AG08395 (cell line): ENCODE results near the gene LENG8.
A peak's percentile ranks its signal among the peaks of the same experiment; 100 is the strongest.
"Not testable (repeated sequence)": the region's sequence is repeated elsewhere in the genome, so short reads cannot be mapped to it uniquely, and the experiment has no call there.

Experiments
- DNase-seq: peaks from one replicate; pipeline ENCODE4 v3.0.0; 2012; ENCODE audit warnings: mixed read lengths, low spot score

The LENG8 gene

DNA sequence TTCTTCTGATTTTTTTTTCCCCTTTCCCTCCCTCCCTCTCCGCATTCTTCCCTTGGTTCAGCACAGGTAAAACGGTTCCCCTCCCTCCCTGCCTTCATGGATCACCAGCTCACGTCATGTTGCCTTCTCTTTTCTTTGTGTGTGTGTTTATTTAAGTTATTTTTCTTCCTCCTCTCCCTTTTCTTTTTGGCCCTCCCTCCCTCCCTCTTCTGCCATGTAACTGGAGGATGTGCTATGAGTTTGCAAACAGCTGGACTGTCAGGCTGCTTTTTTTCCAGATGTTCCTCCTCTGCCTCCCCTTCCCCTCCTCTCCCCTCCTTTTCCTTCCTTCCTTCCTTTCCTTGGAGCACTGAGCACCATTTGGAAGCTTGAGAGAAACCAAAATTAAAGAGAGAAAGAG lies 12.6 kb downstream of the LENG8 start:
- DNase-seq, result no peak

DNA sequence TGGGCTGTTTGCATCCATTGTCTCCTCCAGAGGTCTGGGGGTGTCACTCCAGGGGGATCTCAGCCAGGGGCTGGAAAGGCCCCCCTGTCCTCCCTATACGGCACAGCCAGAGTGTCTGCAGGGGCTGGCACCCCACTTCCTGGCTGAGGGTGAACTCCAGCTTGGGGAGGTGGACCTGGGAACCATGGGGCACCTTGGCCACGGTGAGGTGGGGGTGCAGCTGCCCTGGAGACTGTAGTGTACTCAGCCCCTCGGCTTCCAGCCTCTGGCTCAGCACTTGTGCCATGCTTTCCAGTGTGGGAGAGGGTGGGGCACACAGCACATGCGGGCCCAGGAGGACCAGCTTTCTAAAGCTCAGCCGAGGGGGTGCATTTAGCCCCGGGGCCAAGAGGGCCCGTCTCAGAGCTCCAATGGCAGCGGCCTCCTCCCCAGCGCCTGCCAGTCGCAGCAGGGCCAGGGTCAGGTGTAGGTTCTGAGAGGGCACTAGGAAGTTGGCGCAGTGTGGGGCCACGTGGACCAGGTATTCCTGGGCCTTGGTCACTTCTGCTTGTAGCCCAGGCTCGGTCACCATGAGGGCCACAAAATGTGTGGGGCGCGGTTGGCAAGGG lies 13.2 kb downstream of the LENG8 start:
- no peak for DNase-seq

DNA sequence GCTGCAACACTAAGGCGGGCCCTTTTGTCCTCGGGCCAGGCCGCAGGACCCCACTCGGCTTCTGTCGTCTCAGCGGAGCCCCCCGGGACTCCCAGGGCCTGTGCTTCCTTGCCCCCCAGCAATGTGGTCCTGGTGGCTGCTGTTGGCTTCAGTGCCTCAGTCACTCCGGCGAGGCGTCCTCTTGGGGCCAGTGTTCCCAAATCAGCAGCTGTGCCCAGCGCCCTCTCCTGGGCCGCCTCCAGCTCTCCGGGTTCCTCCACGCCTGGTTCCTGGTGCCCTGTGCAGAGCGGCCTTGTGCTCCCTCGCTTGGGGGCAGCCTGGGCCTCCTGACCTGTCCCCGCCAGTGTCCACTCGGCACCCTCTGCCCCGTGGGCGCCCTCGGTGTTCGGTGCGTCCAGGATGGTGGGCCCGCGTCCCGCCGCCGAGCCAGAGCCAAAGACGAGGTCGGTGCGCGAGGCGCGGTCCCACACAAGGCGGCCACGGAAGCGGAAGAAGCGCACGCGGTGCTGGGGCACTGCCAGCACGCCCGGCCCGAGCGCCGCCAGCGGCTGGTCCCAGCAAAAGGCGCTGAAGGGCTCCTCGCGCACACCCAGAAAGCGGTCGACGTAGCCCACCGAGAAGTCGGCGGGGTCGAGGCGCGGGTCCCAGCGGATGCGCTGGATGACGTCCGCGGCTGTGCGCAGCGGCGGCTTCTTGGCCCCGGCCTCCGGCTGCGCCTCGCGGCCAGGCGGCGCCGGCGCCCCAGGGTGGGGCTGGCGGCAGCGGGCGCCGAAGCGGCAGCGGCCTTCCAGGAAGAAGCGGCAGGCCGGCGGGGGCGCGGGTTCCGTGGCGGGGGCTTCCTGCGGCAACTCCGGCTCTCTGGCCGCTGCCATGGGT lies 13.9 kb downstream of the LENG8 start:
- peak; percentile 61 for DNase-seq

DNA sequence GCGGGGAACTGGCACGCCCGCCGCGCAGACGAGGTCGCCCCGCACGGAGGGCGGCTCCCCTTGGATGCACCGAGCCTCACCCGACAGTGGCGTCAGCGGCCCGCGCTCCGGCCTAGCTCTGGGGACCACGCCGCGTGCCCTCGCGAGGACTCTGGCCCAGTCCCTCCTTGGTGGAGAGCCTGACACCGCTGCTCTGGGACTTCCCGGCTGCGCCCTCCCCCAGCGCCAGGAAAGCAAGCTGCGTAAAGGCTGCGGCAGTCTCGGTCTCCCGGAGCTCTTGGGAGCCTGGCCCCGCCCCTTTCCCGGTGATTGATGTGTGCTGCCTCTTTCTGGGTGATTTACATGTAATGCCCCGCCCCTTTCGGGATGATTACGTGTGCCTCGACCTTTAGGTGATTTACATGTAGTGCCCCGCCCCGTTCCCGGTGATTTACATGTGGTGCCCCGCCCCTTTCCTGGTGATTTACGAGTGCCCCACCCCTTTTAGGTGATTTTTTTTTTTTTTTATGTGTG lies 14.6 kb downstream of the LENG8 start, which contains the start of gene LENG9:
LENG9 (minus strand) TSS at position 248 of the 513 bp plus-strand sequence. CDS start 252 bp downstream, outside the sequence.
- peak; percentile 88 for DNase-seq

DNA sequence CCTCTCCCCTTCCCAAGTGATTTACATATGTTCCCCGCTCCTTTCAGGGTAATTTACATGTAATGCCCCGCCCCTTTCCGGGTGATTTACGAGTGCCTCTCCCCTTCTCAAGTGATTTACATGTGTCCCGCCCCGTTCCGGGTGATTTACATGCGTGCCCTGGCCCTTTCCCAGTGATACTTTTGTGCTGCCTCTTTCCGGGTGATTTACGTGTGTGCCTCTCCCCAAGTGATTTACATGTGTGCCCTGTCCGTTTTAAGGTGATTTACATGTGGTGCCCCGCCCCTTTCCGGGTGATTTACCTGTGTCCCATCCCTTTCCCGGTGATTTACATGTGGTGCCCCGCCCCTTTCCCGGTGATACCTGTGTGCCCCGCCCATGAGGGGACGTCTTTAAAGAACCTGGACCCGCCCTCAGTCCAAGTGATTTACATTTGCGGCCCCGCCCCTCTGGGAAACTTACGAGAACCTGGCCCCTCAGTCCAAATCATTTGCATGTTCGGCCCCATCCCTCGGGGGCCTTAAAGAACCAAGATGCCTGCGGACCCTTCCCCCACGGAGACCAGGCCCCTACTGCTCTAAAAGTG lies 15.1 kb downstream of the LENG8 start:
- DNase-seq, result no peak

DNA sequence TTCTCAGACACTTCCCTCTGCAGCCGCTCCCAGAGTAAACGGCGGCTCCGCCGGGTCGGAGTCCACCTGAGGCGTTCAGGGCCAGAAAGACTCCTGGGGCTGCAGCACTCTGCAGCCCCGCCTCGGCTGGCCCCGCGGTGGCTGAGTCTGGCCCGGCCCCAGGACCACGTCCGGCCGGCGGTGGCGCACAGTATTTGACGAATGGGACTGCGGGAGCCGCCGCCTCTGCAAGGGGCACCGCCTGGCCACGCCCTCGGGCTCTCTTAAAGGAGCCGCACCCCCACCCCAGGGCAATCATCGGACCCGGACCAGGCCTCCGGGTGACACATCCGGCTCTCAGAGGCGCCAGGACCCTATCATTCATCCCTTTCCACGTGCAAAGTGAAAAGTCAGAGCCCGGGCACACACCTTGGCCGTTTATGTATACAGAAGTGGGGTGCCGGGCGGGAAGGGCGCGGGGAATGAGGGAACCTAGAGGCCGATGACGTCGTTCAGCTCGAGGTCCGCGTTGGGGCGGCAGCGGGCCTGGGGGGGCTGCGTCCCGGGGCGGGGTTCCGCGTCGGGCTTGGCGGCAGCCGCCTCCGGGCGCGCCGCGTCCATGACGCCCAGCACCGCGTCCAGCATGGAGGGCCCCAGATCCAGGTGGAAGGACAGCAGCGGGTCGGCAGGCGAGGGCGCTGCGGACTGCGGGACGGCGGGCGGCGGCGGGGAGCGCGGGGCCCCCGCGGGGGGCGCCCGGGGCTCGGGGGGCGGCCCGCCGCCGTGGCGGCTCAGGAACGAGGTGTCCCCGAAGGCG lies 15.8 kb downstream of the LENG8 start:
- DNase-seq, result peak; percentile 85

DNA sequence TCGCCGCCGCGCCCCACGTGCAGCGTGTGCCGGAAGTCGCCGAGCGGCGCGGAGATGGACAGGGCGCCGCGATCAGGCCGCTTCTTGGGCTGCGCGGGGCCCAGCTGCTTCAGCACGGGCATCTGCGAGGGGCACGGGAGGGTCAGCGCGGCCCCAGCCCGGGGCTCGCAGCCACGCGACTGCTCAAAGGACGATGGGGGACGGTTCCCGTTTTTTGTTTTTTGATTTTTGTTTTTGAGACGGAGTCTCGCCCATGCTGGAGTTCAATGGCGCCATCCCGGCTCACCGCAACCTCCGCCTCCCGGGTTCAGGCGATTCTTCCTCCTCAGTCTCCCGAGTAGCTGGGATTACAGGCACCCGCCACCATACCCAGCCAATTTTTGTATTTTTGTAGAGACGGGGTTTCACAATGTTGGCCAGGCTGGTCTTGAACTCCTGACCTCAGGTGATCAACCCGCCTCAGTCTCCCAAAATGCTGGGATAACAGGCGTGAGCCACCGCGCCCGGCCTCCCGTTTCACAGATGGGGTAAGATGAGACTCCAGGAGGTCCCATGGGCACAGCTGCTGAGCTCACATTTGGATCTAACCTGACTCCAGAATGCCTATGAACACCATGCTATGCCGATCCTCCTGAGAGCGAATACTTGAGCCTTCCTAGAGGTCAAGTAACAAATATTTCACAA lies 16.6 kb downstream of the LENG8 start:
- DNase-seq, result no peak

DNA sequence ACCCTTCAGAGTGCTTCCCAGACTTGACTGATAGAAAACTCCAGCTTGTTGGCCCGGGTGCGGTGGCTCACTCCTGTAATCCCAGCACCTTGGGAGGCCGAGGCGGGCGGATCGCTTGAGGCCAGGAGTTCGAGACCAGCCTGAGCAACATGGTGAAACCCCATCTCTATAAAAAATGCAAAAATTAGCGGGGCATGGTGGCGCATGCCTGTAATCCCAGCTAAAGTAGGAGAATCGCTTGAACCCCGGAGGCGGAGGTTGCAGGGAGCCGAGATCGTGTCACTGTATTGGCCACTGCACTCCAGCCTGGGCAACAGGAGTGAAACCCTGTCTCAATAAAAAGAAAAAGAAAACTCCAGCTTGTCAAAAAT lies 17.1 kb downstream of the LENG8 start:
- DNase-seq, result not testable (repeated sequence)

DNA sequence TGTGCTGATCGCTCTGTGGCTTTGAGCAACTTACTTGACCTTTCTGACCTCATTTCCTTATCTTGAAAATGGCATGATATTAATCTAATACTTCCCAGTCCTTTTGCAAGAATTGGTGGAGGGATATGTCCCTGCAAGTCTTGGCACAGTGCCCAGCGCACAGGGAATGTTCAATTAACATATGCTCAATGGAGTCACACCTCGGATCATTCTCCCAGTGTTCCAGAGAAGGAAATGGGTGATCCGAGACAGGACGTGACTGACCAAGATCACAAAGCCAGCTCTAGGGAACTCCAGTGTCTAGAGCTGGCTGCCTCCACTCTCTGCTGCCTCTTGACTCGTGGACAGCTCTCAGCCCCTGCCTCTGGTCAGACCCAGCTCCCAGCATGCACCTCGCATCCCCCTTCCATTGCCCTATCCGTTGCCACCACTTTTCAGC lies 20.5 kb downstream of the LENG8 start:
- no peak for DNase-seq

DNA sequence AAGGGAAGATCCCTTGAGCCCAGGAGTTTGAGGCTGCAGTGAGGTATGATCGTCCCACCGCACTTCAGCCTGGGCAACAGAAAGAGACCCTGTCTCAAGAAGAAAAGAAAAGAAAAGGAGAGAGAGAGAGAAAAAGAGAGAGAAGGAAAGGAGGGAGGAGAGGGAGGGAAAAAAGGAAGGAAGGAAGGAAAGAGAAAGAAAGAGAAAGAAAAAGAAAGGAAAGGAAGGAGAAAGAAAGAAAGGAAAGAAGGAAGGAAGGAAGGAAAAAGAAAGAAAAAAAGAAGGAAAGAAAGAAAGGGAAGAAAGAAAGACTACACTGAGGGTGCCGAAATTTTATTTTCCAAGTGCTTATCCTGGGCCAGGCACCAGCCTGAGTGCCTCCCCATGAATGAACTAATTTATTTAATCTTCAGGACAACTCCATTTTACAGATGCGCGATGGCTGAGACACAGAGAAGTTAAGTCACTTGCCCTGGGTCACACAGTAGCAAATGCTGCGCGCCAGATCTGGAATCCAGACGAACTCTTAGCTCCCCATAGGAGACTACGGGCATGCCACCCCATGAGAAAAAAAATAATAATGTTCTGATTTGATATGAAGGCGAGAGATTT lies 21.4 kb downstream of the LENG8 start:
- DNase-seq, result no peak

DNA sequence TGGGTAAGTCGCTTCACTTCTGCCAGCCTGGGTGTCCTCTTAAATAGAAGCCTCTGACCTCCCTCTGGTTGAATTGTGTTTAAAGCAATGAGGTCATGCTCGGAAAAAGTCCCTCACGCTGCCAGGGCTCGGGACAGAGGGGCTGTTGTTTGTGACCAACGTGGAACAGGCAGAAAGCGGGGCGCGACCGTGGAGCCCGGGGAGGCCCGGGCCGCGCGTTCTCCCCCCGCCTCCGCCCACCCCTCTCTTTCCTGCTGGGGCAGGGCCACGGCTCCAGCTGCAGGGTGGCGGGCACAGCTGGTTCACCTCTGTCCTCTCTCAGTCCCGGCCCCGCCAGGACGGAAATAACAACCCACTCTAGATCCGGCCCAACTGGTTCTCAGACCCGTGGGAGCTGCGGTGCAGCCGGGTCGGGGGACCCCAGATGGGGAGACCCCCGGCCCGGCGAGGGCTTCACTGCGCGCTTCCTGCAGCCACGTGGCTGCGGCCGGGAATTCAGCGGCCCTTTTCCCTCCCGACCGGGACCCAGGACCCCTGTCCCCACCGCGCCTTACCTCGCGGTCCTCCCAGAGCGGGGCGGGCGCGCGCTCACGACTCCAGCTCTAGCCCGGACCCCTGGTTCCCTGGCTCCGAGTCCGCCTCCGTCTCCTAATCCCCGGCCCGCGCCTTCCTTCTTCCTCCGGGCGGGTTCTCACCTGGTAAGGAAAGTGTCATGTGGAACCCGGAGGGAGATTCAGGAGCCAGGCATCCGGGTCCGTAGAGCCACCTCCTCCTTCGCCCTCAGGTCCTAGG lies 22.2 kb downstream of the LENG8 start:
- DNase-seq, result peak; percentile 15

DNA sequence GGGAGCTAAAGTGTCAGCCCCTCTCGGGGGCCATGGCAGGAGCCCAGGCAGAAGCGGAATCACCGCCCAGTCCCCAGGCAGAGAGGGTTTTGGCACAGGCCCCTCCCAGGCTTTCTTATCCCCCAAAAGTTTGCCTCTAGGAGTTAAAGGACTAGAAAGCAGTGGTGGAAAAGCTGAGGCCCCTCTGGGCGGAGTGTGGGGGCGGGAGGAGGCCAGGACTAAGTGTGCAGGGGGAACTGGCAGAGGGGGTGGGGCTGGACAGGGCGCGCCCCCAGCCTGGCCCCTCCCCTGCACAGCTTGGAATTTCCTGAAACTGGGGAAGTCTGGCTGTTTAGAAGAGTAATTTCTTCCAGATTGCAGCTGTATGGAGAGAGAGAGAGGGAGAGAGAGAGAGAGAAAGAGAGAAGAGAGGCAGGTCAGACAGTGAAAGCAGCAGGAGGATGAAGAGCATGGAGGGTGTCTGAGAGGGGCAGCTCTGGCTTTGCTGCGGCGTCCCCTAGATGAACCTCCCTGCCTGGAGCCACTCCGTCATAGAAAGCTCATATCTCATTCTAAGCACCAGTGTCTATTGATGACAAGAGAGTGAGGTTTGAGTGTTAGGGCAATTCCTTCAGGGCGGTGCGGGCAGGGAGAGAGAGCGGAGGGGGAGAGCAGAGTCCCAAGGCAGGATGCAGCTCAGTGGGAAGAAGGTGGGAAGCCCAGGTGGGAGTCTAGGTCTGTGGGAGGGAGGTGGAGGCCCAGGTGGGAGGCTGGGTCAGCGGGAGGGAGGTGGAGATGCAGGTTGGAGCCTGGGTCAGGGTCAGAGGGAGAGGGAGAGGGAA lies 24.3 kb downstream of the LENG8 start, which contains the start of gene CDC42EP5:
CDC42EP5 (minus strand) TSS at position 226 of the 821 bp plus-strand sequence. CDS start 7,749 bp downstream, outside the sequence.
- peak; percentile 95 for DNase-seq

DNA sequence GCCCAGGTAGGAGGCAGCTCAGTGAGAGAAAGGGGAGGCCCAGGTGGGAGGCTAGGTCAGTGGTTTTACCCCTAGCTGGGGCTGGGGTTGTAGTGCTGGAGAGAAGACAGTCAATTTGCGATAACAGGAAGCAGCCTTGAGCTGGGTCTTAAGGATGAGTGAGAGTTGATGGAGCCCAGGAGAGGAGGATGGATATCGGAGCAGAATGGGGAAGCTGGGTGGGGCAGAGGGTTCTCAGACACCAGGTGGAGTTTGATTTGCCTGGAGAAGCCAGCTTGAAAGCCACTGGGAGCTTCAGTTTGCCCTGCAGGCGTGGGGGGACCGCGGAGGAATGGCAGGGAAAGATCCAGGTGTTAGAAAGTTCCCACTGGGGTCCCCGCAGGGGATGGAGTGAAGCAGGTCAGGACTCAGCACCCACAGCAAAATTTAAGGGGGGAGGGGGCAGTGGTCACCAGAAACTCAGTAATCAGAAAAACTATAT lies 24.9 kb downstream of the LENG8 start:
- no peak for DNase-seq

DNA sequence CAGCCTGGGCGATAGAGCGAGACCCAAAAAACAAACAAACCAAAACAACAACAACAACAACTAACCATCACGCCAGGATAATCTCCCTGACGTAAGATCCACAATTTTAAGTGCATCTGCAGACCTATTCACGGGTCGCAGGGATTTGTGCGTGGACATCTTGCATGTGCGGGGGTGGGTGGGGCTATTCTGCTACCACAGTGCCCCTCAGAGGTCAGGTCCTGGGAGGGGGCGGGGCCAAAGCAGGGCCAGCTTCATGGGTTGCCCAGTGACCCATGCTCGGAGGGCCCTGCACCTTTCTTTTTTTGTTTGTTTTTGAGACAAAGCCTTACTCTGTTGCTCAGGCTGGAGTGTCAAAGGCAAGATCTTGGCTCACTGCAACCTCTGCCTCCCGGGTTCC lies 26.7 kb downstream of the LENG8 start:
- DNase-seq, result no peak

DNA sequence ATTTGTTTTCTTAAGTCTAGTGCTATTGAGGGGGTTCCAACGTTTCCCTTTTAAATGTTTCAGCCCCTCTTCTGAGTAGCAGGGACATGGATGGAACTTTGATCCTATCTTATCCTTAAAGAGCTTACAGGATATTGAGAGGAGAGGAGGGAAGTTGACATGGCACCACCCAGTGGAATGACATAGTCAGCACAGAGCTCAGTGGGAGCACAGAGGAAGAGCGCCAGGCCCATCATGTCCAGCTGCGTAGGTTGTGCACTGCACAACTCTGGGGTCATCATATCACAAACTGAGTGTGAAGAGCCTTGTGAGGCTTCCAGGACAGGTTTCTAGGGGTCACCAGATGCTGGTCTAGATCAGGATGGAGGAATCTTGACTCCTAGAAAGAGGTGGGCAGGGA lies 28.7 kb downstream of the LENG8 start:
- DNase-seq, result no peak

DNA sequence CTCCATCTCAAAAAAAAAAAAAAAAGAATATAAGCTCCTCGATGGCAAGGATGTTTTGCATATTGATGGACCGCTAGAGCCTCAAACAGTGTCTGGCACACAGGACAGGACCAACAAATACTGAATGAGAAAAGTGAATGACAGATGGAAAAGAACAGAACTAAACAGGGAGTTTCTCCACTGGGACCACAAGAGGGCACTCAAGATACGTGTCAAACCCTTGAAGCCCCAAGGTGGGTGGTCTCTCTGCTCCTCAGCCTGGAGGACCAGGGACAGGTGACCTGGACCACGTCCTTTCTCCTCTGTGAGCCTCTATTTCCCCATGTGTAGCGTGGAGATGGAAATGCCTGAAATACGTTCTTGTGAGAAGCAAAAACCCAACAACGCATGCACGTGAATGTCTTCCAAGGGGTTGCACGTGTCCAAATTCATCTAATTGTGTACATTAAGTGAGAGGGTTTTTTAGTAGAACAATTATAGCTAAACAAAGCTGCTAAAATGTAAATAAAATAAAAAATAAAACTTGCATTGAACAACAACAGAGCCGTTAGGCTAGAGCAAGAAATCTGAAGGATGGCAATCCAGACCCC lies 29.8 kb downstream of the LENG8 start:
- DNase-seq, result peak; percentile 42

DNA sequence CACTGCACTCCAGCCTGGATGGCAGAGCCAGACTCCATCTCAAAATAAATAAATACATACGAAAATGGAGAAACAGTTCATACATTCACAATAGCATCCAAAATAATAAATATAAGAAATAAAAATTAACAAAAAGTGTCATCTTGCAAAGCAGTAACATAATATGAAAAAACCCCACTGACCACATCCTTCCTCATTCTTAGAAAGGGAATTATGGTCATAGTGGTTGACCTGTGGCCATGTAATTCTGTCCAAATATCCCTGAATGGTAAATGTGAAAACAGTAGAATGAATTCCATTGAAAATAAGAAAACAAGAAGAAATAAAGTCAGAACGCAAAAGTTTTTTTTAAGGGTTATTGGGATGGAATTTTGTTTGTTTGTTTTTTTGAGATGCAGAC lies 31.1 kb downstream of the LENG8 start:
- DNase-seq, result no peak

DNA sequence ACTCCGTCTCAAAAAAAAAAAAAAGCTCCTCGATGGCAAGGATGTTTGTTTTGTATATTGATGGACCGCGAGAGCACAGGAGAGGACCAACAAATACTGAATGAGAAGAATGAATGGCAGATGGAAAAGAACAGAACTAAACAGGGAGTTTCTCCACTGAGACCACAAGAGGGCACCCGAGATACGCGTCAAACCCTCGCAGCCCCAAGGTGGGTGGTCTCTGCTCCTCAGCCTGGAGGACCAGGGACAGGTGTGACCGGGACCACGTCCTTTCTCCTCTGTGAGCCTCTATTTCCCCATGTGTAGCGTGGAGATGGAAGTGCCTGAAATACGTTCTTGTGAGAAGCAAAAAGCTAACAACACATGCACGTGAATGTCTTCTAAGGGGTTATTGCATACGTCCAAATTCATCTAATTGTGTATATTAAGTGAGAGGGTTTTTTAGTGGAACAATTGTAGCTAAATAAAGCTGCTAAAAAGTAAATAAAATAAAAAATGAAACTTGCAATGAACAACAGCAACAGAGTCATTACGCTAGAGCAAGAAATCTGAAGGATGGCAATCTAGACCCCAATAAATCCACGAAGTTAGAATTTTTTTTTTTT lies 32.4 kb downstream of the LENG8 start:
- DNase-seq, result peak; percentile 37
